HEK293T (cell line): Measurements from ENCODE around the gene COL26A1.

Source experiments
- CTCF ChIA-PET: fragments of 350-600 bp; formaldehyde crosslinking; extraction: SDS; loops from one replicate; lab custom pipeline; 2021; ENCODE audit warnings: antibody characterized with exemption, inconsistent platforms; lab: Yijun Ruan, JAX
- POLR2A ChIA-PET: fragments of 350-600 bp; formaldehyde crosslinking; extraction: SDS; loops from one replicate; lab custom pipeline; 2020; ENCODE audit warnings: antibody characterized with exemption, inconsistent platforms; lab: Yijun Ruan, JAX
- DNase-seq: peaks from one replicate; pipeline ENCODE4 v3.0.0; 2012; ENCODE audit warnings: mixed read lengths; ENCODE audit errors: extremely low spot score
- ARNT ChIP-seq: fragments of 450-650 bp; IDR thresholded peaks from 2 replicates; pipeline ENCODE4 v1.6.1; 2017; ENCODE audit warnings: mild to moderate bottlenecking
- BHLHE40 ChIP-seq: fragments of 450-650 bp; IDR thresholded peaks from 2 replicates; pipeline ENCODE4 v1.6.1; 2016; ENCODE audit warnings: mild to moderate bottlenecking, moderate library complexity, borderline replicate concordance
- CTBP1 ChIP-seq: fragments of 450-650 bp; IDR thresholded peaks from 2 replicates; pipeline ENCODE4 v1.6.1; 2016; ENCODE audit warnings: borderline replicate concordance
- ELF4 ChIP-seq: fragments of 450-650 bp; IDR thresholded peaks from 2 replicates; pipeline ENCODE4 v1.6.1; 2017; ENCODE audit warnings: antibody characterized with exemption
- FOXA1 ChIP-seq: fragments of 450-650 bp; IDR thresholded peaks from 2 replicates; pipeline ENCODE4 v1.6.1; 2016; ENCODE audit warnings: mild to moderate bottlenecking
- FOXK2 ChIP-seq: fragments of 450-650 bp; IDR thresholded peaks from 2 replicates; pipeline ENCODE4 v1.6.1; 2016; ENCODE audit warnings: mild to moderate bottlenecking
- FOXM1 ChIP-seq: fragments of 450-650 bp; IDR thresholded peaks from 2 replicates; pipeline ENCODE4 v1.6.1; 2017; ENCODE audit warnings: mild to moderate bottlenecking, borderline replicate concordance
- HDGF ChIP-seq: fragments of 450-650 bp; IDR thresholded peaks from 2 replicates; pipeline ENCODE4 v1.6.1; 2017; ENCODE audit warnings: antibody characterized with exemption, borderline replicate concordance
- L3MBTL2 ChIP-seq: fragments of 450-650 bp; conservative IDR thresholded peaks from 2 replicates; pipeline ENCODE4 v1.6.1; 2016; ENCODE audit warnings: mild to moderate bottlenecking
- LEF1 ChIP-seq: fragments of 450-650 bp; IDR thresholded peaks from 2 replicates; pipeline ENCODE4 v1.6.1; 2017; ENCODE audit warnings: mild to moderate bottlenecking, borderline replicate concordance
- NFRKB ChIP-seq: fragments of 450-650 bp; IDR thresholded peaks from 2 replicates; pipeline ENCODE4 v1.6.1; 2016; ENCODE audit warnings: mild to moderate bottlenecking, moderate library complexity
- SP1 ChIP-seq: fragments of 450-650 bp; IDR thresholded peaks from 2 replicates; pipeline ENCODE4 v1.6.1; 2017
- SUZ12 ChIP-seq: fragments of 450-650 bp; IDR thresholded peaks from 2 replicates; pipeline ENCODE4 v1.6.1; 2016; ENCODE audit warnings: mild to moderate bottlenecking
- TARDBP ChIP-seq: fragments of 450-650 bp; IDR thresholded peaks from 2 replicates; pipeline ENCODE4 v1.6.1; 2016
- ZNF384 ChIP-seq: fragments of 450-650 bp; IDR thresholded peaks from 2 replicates; pipeline ENCODE4 v1.6.1; 2016
- TF ChIP-seq, protein P1 (sequence below): fragments of 450-650 bp; IDR thresholded peaks from 2 replicates; pipeline ENCODE4 v1.6.1; 2016

The COL26A1 gene

DNA sequence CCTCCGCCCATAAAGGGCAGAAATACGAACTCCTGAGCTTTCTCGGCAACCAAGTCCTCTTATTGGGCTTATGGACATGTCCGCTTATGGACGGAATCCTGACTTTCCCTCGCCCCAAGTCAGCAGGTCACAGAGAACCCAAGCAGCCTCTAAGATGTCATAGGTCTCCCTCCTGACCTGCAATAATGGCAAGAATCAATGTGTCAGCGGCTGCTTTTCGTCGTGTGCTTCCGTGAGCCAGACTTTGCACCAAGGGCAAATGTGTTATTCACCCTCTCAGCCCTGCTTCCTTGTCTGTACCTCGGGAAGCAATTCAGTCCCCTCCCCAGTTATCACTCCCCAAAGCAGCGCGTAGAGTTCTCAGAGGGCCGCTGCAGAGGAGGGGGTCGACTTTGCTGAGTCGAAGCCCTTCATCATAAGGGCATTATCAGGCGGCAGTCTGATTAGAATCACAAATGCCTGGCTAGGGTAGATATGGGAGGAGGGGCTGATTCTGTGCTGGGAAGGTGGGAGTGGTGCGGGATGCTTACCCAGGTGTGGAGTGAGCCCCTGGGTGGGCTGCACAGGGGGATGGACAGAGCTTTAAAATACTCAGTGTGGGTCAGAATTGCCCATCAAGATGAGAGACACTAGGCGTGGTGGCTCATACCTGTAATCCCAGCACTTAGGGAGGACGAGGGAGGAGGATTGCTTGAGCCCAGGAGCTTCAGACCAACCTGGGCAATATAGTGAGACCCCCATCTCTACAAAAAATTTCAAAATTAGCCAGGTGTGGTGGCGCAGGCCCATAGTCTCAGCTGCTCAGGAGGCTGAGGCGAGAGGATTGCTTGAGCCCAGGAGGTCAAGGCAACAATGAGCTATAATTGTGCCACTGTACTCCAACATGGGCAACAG is 36.0 kb downstream of the COL26A1 start:
- TF ChIP-seq L3MBTL2 (no peak), ZNF384 (no peak), SP1 (no peak), FOXA1 (no peak), ELF4 (no peak), ARNT (no peak), NFRKB (no peak), TARDBP (no peak), HDGF (no peak), SUZ12 (no peak), CTBP1 (no peak), FOXM1 (no peak), BHLHE40 (no peak)
- TF ChIP-seq, protein P1, sequence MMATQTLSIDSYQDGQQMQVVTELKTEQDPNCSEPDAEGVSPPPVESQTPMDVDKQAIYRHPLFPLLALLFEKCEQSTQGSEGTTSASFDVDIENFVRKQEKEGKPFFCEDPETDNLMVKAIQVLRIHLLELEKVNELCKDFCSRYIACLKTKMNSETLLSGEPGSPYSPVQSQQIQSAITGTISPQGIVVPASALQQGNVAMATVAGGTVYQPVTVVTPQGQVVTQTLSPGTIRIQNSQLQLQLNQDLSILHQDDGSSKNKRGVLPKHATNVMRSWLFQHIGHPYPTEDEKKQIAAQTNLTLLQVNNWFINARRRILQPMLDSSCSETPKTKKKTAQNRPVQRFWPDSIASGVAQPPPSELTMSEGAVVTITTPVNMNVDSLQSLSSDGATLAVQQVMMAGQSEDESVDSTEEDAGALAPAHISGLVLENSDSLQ, result no peak
- CTCF ChIA-PET, result interaction anchor here (0.6 to 1.1 kb wide), 3 partner anchors 13 to 84 kb away, joined by 3 to 4 read pairs (median 3); no protein-coding TSS in a partner anchor
- POLR2A ChIA-PET, result no interaction called here
- no peak for DNase-seq

DNA sequence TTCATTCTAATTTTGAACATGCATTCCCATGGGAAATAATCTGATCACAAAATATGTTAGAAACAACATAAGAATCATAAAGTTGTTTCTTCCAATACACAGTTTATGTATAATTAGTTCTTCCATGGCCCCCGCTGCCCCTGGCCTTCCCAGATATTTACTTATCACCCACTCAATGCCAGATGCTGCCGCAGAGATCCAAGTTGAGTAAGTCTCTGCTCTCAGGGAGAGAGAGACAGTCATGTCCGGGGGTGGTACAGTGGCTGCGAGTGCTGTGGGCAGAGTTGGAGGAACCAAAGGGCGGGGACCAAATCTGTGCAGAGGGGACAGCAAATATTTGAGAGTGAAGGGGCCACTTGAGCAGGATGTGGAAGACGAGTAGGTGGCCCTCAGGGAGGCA is 37.1 kb downstream of the COL26A1 start:
- POLR2A ChIA-PET, result no interaction called here
- TF ChIP-seq SP1 (no peak), FOXK2 (no peak), SUZ12 (no peak), L3MBTL2 (no peak), ARNT (no peak), CTBP1 (no peak), ZNF384 (no peak), HDGF (no peak), ELF4 (no peak), FOXM1 (no peak), FOXA1 (no peak), LEF1 (no peak), BHLHE40 (no peak), NFRKB (no peak), TARDBP (no peak)
- TF ChIP-seq, protein P1, result no peak
- CTCF ChIA-PET, result interaction anchor here (1.1 kb wide), 1 partner anchor 85 kb away, joined by 3 read pairs; no protein-coding TSS in a partner anchor
- no peak for DNase-seq

DNA sequence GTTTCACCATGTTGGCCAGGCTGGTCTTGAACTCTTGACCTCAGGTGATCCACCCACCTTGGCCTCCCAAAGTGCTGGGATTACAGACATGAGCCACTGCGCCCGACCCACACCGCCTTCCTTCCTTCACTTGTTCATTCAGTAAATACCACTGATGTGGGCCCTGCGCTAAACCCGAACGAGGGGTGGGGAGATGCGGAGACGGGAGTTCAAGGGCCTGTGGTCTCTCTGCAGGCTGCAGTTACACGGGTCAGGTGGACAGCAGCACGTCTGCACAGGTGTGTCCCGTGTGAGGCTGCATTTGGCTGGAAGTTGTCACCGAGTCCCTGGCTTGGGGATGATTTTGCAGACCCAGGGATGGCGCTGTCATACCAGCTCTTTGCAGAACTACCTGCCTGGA is 38.1 kb downstream of the COL26A1 start:
- no peak for DNase-seq
- TF ChIP-seq BHLHE40 (no peak), CTBP1 (no peak), HDGF (no peak), ARNT (no peak), ELF4 (no peak), ZNF384 (no peak), TARDBP (no peak), FOXA1 (no peak), NFRKB (no peak), FOXM1 (no peak), LEF1 (no peak), SP1 (no peak)
- TF ChIP-seq, protein P1, result no peak
- ChIA-PET CTCF (no interaction called here), POLR2A (no interaction called here)

DNA sequence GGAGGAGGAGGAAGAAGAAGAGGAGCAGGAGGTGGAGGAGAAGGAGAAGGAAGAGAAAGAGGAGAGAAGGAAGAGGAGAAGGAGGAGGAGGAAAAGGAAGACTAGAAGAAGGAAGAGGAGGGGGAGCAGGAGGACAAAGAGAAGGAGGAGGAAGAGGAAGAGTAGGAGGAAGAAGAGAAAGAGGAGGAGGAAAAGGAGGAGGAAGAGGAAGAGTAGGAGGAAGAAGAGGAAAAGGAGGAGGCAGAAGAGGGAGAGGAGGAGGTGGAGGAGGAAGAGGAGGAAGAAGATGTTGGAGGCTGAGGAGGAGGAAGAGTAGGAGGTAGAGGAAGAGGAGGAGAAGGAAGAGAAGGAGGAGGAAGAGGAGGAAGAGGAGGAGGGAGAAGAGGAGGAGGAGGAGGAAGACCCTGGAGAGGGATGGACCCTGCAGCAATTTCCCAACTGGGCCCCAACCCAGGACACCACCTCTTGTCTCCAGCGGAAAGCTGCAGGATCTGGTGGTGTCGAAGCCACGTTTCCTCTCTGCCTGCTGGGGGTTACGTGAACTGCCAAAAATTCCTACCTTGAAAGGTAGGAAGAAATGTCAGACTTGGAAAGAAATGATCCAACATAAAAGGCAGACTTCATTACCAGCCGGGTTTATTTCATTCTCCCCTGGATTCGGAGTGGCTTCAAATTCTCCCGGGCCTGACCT is 38.9 kb downstream of the COL26A1 start:
- TF ChIP-seq L3MBTL2 (no peak), SP1 (no peak), ELF4 (no peak), CTBP1 (no peak), ZNF384 (no peak), TARDBP (no peak), SUZ12 (no peak), BHLHE40 (no peak), FOXA1 (no peak), FOXK2 (no peak), ARNT (no peak), HDGF (no peak), NFRKB (no peak), FOXM1 (no peak), LEF1 (no peak)
- TF ChIP-seq, protein P1, result no peak
- ChIA-PET CTCF (no interaction called here), POLR2A (no interaction called here)
- DNase-seq, result no peak

DNA sequence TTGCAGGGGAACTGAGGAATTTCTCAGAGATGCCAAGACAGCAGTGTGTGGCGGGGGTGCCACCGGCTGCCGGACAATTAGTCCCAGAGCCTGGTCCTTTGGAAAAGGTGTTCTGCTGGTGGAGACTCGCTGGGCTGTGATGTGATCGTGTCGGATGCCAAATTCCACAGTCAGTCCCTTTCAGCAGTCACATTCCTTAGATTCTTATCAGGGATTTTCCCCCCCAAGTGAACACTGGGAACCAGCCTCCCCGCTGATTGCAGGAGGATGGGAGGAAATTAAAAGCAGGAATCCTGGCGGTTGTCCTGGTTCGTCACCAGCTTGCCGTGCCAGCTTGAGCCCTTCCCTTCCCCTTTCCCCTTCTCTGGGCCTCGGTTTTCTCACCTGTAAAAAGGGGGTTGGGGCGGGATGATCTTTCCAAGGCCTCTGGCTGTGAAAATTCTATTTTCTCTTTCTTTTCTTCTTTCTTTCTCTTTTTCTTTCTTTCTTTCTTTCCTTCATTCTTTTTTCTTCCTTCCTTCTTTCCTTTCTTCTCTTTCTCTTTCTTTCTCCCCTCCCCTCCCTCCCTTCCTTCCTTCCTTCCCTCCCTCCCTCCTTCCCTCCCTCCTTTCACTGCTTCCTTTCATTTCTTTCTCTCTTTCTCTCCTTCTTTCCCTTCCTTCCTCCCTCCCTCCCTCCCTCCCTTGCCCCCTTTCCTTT is 39.6 kb downstream of the COL26A1 start:
- TF ChIP-seq, protein P1, result no peak
- TF ChIP-seq ARNT, result no peak
- TF ChIP-seq ZNF384, result no peak
- TF ChIP-seq TARDBP, result no peak
- TF ChIP-seq FOXM1, result no peak
- no peak for TF ChIP-seq CTBP1
- no peak for TF ChIP-seq LEF1
- TF ChIP-seq BHLHE40, result no peak
- no peak for TF ChIP-seq FOXA1
- TF ChIP-seq HDGF, result no peak
- TF ChIP-seq ELF4, result no peak
- TF ChIP-seq NFRKB, result no peak
- no peak for TF ChIP-seq FOXK2
- TF ChIP-seq SUZ12, result no peak
- TF ChIP-seq SP1, result no peak
- no peak for TF ChIP-seq L3MBTL2
- ChIA-PET POLR2A (no interaction called here), CTCF (no interaction called here)
- DNase-seq, result no peak
